C1 segment of cervical spinal cord (tissue), 14 donors: ENCODE measurements around the gene ITGA2B.
"Not testable (repeated sequence)": the region's sequence is repeated elsewhere in the genome, so short reads cannot be mapped to it uniquely, and the experiment has no call there.

Source experiments
- DNase-seq, 14 donors: peaks; one replicate each; lab custom pipeline; 2025; lab: John Stamatoyannopoulos, UW

The ITGA2B gene

GRCh38 chr17:44368391-44369243, 20.8 kb downstream of the ITGA2B start:
- DNase-seq, result not testable (repeated sequence)

DNA sequence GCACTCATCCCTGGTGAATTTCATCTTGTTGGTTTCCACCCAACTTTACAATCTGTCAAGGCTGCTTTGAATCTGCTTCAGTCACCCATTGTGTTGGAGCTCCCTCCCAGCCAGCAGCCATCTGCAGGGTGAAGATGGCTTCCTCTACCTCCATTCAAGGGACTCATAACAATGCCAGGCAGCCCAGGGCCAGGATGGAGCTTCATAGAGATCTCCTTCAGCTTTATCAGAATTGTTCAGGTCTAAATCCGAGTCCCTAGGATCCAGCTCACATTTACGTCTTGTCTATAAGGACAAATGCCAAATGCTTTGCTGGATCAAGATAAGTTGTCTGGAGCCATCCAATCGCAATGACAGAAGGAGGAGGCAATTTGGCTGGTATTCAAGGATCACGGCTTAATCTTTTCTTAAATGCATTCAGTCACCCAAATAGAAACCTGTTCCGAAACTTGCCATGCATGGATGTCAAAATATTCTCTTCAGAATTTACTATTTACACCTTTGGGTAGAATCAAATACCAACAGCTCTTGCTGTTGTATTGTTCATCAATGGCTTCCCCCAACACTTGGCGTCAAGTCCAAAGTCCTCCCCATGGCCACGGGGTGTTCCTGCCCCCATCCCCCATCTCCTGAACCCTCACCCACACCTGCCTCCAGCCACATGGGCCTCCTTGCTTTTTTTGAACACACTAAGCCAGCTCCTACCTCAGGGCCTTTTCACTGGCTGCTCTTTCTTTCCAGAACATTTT, 22.0 kb downstream of the ITGA2B start:
- peak in 1 of 14 donors; percentile 83 for DNase-seq

GRCh38 chr17:44365051-44365450, 24.4 kb downstream of the ITGA2B start:
- not testable (repeated sequence) for DNase-seq

DNA sequence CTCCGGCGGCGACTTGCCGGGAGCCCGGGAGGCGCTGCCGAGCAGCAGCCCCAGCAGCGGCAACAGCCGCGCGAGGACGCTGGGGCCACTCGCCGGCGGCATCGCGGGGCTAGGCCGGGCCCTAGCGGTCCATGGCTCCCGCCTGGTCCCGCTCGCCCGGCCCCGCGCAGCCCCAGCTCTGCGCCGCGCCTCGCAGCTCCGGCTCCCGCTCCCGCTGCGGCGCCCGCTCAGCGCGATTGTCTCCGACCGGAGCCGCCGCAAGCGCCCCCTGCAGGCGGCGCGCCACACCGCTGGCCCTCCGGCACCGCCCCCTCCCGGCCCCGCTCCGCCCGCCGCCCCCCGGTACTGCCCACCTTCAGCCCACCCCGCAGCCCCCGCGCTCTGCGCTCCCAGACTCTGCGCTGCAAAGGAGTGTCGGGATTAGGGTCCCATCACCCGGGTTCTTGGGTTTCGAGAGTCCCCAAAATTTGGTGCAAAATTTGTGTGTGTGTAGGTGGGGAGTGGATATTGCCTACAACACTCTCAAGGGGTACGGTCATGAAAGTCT, 25.8 kb downstream of the ITGA2B start, which contains the start of gene FAM171A2:
Gene FAM171A2 (minus strand): TSS at position 241 of the 547 bp plus-strand sequence. CDS start 139 bp downstream, at position 102.
- peak in 7 of 14 donors; percentile 14 to 53 (median 39) for DNase-seq

- DNase-seq, result peak in 1 of 14 donors; percentile 31
Measured at GRCh38 chr17:44362949-44363612, 26.4 kb downstream of the ITGA2B start.

DNA sequence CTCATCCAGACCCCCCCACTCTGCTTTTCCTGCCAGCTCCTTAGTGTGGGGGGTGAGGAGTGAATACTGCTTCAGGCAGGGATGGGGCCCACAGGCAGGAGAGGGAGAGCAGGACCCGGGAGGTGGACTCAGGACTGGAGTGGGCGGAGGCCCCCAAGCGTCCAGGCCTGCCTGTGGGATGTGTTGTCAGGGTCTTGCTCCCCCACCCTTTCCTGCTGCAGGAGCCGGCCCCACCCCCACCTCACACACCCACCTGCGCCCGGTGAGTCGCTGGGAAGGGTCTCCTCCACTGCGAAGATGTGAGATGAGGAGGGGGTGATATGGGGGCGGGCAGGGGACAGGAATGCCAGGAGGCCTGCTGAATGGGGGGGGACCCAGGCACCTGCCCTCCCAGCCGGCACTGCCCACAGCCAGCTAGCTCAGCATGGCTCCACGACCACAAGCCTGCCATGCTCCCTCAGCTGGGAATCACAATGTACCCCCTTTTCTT, 26.9 kb downstream of the ITGA2B start:
- no peak for DNase-seq

DNA sequence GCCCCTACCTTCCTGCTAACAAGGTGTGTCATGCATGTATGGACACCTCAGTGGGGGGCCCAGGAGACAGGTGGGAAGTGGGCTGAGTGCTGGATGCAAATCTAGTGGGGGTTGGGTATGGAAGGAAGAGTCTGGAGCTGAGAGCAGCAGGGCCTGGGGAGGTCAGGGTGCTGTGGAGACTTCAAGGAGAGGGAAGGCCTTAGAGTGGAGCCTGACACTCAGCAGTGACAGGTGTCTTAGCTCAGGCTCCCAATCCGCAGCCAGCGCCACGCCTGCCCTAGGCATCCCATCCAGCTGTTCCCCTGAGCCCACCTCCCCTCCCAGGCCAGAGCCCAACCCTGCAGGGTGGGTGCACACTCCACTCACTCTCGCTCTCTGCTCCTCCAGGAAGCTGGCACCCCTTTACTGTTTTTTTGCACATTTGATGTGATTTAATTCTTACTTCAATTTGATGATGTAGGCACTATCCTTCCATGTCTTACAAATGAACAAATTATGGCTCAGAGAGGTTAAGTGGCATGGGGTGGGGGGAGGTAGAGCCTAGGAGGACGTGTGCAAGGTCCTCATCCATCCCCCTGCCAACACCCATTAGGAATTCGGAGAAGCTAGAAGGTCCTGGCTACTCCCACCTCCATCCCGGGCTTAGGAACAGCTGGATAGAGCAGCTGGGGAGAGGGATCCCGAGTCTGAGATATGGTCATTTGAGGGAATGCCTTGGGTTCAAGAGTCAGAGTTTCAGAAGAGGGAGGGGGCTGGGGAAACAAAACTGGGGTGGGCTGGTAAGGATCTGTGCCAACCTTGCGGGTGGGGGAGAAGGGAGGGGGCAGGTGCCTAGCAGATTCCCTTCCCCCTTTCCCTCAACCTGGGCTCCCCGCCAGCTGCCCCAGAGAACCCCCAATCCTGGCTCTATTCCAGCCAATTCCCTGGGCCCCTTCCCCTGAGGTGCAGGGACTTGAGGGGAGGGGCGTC, 27.9 kb downstream of the ITGA2B start:
- DNase-seq, result no peak

DNA sequence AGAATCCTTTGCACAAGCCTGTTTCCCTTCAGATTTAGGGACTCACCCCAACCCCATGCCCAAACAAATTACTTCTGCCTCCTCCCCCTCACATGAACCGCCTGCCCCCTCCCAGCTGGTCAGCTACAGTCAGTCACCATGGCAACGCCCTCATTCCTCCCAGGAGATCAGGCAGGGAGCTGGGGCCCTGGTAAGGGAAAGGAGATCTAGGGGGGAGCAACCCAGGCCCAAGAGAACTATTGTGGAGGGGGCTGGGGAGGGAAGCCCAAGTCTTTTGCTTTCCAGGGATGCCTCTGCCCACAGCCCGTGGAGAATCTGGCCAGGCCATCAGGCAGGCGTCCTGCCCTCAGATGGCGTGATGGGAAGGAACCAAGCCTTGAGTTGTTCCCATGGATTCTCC, 28.6 kb downstream of the ITGA2B start:
- DNase-seq, result peak in 1 of 14 donors; percentile 51

DNA sequence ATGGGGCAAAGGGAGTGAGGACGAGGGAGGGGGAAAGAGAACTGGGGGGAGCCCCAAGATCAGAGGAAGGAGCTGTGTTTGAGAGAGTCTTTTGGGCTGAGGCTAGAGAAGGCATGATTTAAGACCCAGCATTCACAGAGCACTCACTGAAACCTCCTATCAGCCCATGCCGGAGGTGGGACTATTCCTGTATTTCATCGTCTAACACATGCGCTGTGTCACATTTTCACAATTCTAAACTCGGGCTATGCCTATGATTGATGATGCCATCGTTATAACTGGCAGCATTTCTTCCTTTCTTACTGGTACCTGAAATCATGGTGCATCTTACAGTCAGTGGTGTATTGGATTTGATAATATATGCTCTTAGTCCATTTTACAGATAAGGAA, 29.3 kb downstream of the ITGA2B start:
- no peak for DNase-seq

DNA sequence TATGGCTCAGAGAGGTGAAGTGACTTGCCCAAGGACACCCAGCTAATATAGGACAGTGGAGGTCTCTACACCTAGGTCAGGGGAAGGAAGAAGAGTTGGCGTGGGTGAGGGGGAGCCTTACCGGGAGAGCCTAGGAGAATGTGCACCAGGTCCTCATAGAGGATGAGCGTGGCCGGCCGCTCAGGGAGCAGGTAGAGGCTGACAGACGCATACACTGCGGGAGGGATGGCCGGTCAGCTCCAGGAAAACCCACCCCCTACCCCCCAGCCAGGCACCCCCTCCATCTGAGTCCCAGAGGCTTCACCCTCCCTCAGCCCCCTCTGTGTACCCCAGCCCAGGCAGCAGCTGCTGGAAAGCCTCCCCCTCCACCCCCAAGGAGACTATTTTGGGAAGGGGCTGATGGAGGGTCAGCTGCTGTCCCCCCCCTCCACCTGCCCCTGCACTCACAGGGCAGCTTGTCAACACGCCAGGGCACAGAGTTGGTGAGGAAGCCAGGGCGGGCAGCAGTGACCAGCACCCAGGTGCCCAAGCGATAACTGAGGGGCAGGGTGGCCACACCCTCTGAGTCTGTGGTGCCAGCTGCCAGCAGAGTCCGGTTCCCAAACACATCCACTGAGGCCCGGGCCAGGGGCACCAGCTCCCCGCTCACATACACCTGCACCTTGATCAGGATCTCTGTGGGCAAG, 29.8 kb downstream of the ITGA2B start:
- DNase-seq, result no peak

GRCh38 chr17:44359006-44359405, 30.4 kb downstream of the ITGA2B start:
- DNase-seq, result no peak

DNA sequence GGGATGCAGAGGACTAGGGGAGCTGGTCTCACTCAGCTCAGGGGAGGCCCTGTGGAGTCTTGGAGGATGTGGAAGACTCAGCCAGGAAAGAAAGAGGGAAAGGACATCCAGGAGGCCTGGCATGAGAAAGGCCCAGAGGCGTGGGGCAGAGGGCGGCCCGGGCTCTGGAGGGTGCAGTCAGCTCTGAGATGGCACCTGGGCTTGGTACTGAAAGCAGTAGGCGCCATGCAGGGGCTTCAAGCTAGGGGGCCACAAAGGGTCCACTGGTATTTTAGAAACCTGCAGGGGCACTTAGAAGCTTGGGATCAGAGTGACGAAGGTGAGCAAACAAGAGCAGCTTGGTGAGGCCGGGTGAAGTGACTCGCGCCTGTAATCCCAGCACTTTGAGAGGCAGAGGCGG, 31.4 kb downstream of the ITGA2B start:
- no peak for DNase-seq

DNA sequence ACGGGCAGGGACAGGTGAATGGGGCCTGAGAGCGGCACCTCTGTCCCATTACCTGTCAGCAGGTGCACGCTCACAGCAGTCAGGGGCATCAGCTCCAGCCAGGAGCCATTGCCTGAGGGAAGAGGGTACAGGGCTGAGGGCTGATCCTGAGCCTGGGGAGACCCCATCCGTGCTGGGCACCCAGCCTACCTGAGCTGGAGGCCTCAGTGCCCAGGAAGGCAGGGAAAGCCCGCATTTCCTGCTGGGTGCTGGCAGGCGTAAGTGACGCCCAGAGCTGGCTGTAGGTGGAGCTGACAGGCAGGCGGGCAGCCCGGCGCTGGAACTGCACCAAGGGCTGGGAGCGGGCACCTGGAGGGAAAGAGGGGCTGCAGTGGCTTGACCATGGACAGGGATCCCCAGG, 33.2 kb downstream of the ITGA2B start:
- peak in 1 of 14 donors; percentile 15 for DNase-seq

GRCh38 chr17:44355642-44356099, 33.8 kb downstream of the ITGA2B start:
- DNase-seq, result no peak

DNA sequence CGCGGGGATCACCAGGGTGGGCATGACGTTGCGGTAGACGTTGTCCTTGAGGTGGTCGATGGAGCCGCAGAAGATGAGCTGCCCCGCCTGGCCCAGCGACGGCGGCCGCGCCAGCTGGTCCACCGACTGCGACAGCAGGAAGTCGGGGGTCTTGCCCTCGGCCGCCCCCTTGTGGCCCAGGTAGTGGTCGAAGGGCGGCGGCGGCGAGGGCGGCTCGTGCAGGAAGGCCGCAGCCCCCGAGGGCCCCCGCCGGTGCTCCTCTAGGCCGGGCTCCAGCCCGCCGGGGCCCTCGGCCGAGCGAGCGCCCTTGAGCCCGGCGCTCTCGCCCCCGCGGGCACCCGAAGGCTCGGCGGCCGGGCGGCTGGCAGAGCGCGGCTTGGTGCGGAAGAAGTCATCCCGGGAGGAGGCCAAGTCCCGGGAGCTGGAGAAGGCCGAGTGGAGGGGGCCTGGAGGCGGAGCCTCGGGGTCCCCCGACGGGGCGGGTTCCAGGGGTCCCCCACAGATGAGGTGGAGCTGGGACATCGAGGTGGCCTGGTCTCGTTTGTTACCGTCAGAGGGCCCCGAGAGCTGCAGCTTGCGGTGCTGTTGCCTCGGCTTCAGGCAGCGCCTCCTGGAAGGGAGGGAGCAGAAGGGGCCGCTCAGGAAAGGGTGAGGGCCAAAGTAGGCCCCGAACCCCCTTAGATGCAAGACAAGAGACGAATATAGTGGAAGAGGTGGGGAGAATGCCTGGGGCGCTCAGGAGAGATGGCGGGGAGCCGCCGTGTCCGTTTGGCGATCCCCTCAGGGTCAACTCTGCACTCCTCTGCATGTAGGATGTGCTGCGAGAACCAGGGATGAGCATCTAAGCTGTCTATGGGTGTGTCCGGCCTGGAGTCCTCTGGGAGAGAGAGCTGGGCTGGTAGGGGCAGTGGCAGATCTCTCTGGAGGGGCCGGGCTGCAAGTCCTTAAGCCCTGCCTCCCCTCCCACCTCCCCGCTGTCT, 34.6 kb downstream of the ITGA2B start:
- peak in 1 of 14 donors; percentile 8 for DNase-seq

DNA sequence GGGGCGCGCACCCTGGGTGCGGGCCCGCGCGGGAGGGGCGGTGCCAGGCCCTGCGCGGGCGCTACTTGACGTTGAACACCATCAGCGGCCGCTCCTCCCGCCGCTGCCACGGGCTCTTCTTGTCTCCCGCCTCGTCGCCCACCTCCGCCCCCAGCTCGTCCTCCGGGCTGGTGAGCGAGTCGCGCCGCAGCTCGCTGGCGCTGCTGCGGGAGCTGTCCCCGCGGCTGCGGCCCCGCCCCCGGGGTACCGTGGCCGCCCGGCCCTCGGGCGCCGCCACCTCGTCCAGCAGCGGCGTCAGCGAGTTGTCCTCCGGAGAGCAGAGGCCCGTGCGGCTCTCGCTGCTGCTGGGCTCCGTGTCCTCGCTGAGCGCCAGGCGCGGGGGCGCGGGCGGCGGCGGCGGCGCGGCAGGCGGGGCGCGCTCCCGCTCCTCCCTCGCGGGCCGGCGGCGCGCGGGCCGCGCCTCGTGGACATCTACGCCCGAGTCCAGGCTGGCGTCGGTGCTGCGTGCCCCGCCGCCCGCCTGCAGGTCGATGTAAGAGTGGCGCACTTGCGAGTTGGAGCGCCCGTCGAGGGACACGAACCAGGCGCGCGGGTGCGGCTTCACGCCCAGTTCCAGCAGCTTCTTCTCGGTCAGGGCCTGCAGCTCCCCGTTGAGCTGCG, 35.6 kb downstream of the ITGA2B start:
- no peak for DNase-seq

GRCh38 chr17:44352828-44353671, 36.4 kb downstream of the ITGA2B start:
- DNase-seq, result no peak
